HL-60/S4 treated with retinoic acid at 250 ng/mL for 4 days and 3 days (cell line): ENCODE measurements around the gene SLC17A5.
"Not testable (repeated sequence)": the region's sequence is repeated elsewhere in the genome, so short reads cannot be mapped to it uniquely, and the experiment has no call there.

Experiments
- in situ Hi-C: fragments of 300-500 bp; cut with MboI; formaldehyde crosslinking; loops from 2 replicates; pipeline ENCODE4 v1.7.0; 2022; ENCODE audit warnings: low sequenced_read_pairs

Gene SLC17A5

DNA sequence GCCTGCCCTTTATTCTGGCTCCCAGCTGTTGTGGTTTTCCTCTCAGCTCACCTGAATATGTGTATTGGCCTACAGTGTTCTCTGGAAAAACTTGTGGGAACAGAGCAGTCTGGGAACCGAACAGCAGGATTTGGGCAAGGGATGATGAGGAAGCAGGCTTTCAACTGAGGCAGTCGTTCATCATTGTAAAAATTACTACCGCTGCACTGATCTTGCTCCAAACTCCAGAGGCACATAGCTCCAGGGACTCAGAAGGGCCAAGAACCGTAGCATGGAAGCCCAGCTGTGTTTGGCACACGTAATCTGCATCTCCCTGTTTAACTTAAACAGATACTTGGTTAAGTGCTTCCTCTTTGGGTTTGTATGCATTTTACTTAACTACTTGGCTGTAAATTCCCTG is 84.7 kb downstream of the SLC17A5 start:
- in situ Hi-C loops, result no loop called here

DNA sequence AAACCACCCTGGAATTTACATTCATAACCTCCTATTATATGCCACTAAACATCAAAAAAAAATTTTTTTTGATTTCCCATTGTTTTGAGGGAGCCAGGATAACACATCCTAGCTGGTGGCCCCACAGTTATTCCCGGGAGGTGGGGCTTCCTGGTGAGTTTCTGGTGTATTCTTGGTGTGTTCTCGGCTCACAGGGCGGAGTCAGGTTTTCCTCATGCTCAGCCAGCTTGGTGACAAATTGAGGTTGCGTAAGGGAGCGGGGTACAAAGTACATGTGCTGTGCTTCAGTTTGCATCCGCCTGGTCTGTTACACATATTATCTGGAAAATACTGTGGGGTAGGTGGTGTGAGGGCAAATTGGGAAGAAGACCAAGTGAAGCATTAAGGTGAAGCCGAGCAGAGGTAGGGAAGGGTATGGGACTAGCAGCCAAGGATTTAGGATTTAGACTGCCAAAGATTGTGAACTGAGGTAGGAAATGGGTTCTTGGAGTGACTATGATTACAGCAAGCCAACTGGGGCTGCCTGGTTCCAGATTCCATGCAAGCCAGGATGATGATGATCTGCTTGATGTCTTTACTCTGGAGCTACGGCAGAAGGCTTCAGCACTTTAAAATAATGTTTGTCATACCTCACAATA is 86.7 kb downstream of the SLC17A5 start:
- in situ Hi-C loops, result no loop called here

DNA sequence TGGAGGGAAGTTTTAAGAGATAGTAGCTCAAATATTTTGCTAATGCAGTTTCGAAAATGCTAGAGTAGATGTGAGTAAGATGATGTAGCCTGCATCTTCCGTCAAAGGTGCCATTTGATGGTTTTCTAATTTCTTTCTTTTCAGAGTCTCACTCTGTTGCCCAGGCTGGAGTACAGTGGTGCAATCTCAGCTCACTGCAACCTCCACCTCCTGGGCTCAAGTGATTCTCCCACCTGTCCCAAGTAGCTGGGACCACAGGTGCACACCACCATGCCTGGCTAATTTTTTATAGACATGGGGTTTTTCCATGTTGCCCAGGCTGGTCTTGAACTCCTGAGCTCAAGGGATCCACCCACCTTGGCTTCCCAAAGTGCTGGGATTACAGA is 87.3 kb downstream of the SLC17A5 start:
- in situ Hi-C loops, result not testable (repeated sequence)

DNA sequence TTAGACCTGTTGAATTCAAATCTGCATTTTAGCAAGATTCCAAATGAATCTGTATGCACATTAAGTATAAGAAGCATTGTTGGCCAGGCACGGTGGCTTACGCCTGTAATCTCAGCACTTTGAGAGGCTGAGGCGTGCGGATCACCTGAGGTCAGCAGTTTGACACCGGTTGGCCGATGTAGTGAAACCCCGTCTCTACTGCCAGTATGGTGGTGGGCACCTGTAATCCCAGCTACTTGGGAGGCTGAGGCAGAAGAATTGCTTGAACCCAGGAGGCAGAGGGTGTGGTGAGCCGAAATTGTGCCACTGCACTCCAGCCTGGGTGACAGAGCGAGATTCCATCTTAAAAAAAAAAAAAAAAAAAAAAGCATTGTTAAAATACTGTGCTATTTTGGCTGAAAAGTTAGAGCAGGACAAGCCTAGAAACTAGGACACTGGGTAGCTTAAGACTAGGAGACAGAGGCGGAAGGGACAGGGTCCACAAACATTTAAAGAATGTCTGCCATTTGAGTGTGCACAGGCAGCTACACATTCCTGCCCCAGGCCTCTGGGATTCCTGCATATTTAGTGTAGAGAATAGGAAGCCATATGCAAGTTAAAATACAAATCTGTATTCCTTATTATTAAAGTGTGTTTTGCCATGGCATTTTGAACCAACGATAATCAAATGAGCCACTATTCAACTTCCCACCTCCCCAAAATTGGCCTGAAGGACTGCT is 87.9 kb downstream of the SLC17A5 start:
- in situ Hi-C loops, result no loop called here

DNA sequence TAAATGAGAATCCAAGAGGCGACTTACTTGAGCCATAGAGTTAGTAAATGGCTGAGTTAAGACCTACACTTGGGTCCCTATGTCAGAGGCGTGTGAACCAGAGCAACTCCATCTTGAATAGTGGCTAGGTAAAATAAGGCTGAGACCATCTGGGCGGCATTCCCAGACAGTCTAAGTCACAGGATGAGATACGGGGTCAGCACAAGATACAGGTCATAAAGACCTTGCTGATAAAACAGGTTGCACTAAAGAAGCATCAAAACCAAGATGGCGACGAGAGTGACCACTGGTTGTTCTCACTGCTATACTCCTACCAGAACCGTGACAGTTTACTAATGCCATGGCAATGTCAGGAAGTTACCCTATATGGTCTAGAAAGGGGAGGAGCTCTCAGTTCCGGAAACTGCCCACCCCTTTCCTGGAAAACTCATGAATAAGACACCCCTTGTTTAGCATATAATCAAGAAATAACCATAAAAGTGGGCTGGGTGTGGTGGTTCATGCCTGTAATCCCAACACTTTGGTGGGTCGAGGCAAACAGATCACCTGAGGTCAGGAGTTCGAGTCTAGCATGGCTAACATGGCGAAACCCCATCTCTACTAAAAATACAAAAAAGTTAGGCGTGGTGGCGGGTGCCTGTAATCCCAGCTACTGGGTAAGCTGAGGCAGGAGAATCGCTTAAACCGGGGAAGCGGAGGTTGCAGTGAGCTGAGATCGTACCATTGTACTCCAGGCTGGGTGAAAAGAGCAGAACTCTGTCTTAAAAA is 89.0 kb downstream of the SLC17A5 start:
- in situ Hi-C loops, result no loop called here

DNA sequence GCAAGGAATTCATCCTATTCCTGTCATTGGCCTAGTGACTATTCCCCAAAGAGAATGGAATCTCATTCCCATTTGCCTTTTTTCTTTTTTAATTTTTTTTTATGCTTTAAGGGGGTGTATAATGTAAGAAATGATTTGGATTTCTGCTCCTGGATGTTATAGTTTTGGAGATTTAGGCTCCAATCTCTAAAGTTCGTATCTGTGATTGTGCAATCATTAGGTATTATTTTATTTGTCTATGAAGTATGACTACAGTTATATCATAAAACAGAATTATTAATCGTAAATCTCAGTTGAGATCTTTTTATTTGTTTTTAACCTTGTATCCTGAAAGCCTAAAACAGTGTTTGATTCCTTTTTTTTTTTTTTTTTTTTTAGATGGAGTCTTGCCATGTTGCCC is 91.2 kb downstream of the SLC17A5 start:
- in situ Hi-C loops, result no loop called here

DNA sequence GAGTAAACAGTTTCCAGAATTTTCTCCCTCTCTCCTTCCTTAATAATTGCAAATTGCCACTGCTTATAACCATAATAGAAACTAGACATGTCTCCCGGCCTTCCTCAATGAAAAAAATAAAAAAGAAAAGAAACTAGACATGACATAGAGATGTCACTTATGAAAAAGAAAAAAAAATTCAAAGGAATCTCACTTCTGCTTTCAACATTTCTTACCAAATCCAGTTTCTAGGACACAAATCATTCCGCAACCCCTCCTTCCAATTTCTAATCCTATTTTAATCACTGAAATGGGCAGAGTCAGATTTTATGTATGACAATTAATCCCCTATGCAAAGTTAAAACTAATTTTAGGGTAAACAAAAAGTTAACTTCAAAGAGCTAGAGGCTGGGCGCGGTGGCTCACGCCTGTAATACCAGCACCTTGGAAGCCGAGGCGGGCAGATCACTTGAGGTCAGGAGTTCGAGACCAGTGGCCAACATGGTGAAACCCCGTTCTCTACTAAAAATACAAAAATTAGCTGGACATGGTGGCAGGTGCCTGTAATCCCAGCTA is 92.9 kb downstream of the SLC17A5 start:
- in situ Hi-C loops, result no loop called here

DNA sequence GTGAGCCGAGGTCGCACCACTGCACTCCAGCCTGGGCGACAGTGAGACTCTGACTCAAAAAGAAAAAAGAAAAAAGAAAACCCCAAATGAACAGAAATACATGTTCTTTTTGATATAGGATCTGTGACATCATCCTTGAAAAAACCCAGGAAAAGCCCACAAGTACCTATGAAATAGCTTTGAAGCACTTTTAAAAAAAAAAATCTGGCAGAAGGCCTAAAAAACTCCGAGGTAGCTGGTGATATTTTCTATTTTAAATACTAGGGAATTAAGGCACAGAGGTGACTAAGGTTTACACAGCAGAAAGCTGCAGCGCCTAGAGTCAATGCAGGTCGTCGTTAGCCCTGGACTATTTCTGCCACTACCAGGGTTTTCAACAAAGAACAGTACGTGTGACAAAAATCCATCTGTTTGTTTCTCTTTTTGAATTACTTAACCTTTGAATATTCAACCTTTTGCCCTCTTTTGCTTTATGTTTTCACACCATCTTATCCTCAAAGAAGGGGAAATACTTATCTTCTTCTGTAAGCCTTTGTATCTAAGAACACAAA is 93.5 kb downstream of the SLC17A5 start:
- in situ Hi-C loops, result no loop called here

DNA sequence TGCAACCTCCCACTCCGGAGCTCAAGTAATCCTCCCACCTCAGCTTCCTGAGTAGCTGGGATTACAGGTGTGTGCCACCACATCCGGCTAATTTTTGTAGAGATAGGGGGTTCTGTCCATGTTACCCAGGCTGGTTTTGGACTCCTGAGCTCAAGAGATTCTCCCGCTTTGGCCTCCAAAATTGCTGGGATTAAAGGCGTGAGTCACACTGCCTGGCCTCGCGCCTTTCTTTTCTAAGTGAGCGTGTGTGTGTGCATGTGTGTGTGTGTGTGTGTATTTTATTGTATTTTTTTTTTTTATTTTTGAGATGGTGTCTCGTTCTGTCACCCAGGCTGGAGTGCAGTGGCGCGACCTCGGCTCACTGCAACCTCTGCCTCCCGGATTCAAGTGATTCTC is 94.4 kb downstream of the SLC17A5 start:
- in situ Hi-C loops, result not testable (repeated sequence)

DNA sequence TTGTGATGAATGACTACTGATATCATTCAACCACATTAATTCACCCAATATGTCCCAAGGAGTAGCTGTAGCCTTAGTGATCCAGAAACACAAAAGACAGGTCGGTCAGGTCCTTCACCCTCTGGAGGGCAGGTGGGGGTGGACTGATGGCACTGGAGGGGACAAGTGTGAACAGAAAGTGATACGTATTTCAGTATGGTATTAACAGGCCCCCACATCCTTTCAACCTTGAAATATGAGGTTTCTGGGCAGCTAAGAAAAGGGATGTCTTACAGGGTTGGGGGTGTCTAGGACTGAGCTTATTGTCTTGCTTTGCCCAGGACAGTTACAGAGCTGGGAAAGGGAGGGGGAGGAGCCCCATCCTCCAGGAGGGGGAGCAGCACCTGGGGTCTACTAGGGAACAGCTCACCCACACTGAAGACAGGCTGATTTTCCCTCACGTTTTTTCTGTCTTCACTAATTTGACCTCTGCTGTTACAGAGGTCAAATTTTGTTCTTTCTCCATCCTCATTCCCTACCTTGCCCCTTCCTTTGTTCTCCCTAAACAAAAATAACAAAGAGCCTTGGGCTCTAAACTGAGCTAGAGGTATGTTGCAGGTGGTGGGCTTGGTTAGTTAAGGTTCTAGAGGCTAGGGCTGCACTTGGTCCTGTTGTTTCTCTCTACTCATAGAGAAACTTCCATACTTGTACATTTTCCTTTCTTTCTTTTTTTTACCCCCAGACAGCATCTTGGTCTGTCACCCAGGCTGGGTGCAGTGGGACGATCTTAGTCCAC is 95.0 kb downstream of the SLC17A5 start:
- in situ Hi-C loops, result no loop called here

DNA sequence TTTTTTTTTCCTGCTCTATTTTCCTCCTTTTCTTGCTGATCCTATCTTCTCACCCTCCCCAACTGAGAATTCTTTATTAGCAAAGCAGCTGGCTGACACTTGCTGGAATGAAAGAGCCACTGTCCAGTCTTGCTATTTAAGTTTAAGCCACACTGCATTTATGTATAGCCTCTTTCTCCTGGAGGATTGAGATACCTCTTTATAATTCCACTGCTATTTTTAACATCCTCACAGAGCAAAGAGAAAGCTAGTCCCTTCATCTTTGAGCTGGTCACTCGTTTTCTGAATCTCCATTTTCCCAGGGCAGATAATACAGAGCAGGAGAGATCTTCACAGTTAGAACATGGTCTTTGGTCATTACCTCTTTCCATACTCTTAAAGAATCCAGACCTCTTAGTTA is 97.0 kb downstream of the SLC17A5 start:
- in situ Hi-C loops, result no loop called here

DNA sequence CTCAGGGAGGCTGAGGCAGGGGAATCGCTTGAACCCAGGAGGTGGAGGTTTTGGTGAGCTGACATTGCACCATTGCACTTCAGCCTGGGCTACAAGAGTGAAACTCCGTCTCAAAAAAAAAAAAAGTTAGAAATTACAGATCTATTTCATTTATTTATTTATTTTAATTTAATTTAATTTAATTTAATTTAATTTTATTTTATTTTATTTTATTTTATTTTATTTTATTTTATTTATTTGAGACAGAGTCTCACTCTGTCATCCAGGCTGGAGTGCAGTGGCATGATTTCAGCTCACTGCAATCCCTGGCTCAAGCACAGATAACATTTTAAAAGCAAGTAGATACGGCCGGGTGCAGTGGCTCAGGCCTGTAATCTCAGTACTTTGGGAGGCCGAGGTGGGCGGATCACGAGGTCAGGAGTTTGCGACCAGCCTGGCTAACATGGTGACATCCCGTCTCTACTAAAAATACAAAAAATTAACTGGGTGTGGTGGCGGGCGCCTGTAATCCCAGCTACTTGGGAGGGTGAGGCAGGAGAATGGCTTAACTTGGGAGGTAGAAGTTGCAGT is 98.3 kb downstream of the SLC17A5 start:
- in situ Hi-C loops, result not testable (repeated sequence)

DNA sequence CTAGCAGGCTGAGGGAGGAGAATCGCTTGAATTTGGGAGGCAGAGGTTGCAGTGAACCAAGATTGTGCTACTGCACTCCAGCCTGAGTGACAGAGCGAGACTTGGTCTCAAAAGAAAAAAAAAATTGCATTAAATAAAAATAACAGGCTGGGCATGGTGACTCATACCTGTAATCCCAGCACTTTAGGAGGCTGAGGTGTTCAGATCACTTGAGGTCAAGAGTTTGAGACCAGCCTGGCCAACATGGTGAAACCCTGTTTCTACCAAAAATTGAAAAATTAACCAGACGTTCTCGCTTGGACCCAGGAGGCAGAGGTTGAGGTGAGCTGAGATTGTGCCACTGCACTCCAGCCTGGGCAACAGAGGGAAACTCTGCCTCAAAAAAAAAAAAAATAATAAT is 102.7 kb downstream of the SLC17A5 start:
- in situ Hi-C loops, result not testable (repeated sequence)

DNA sequence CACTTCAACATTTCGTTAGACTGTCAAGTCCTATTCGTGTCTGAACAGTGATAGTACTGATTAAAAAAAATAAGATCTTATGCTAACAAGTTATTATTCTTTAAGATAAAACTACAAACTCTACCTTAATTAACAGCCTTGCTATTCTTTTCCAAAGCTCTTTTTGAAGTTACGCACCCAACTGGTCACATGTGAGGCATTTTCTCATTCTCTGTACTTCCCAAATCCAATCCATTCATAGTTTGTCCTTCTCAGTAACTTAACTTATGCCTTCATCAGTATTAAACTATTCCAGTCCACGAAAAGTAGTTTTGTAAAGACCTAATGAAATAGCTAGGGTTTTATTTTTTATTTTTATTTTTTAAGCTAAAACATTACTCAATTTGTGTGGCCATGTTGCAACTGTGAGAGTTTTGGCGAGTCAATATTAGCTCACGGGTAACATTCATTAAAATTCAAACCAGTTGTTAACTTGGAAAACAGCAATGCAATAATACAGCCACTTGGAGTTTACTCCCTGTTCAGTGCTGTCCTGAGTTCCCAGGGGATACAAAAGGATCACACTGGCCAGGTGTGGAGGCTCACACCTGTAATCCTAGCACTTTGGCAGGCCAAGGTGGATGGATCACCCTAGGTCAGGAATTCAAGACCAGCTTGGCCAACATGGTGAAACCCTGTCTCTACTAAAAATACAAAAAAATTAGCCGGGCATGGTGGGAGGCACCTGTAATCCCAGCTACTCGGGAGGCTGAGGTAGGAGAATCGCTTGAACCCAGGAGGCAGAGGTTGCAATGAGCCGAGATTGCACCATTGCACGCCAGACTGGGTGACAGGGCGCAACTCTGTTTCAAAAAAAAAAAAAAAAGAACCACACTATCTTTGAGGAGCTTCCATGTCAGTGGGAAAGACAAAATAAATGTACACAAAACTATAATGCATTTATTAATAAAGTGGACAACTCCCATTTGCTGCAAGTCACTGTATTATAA is 105.0 kb downstream of the SLC17A5 start:
- in situ Hi-C loops, result no loop called here

DNA sequence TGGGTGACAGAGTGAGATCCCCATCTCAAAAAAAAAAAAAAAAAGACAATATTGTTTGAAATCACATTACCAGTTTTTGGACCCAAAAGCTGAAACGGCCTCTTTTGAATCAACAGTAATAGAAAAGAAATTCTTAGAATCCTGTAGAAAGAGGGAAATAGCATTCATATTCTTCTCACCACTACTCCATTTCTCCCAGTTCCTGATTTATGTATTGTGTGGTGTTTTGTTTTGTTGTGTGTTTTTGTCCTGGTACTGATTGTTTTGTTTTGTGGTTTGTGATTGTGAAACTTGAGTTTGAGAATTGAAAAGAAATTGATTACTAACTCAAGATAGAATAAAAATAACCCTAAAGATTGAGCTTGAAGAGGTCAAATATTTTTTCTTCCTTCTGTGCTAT is 106.8 kb downstream of the SLC17A5 start:
- in situ Hi-C loops, result no loop called here
